Measurements from ENCODE around the gene APOBEC3A. TPM values are rescaled to one million over a fixed set of nuclear protein-coding genes. Genes with fewer than 3 reads are reported as not detected.

The APOBEC3A gene
- total and polyA plus RNA-seq, 9 donors: 0.10 to 1.2 (median 0.64) TPM; not detected in 4

GRCh38 chr22:38938221-38938620 is 19.2 kb upstream of the APOBEC3A start:
- H3K36me3 ChIP-seq: no peaks in the 10 kb centered on the region
- peak in 1 of 5 donors; percentile 29 for DNase-seq
- H3K27ac ChIP-seq: no peak overlapping the region
- TF ChIP-seq CTCF (IDR thresholded peaks at IDR 0.05) (no peak), POLR2A (IDR thresholded peaks at IDR 0.05) (no peak), EP300 (IDR thresholded peaks at IDR 0.05) (no peak)
- intact Hi-C loops (cut with DNase I): loop anchor here in 1 of 4 donors (5.0 kb wide), 1 partner anchor 56 kb away; no protein-coding TSS in a partner anchor
- 45 to 64% (median 50%) methylated on average over 11 of the region's 11 CpGs for WGBS, 3 donors
- H3K4me3 ChIP-seq: no peak overlapping the region
- no peaks in the 10 kb centered on the region for H3K9me3 ChIP-seq
- H3K27me3 ChIP-seq: no peaks in the 10 kb centered on the region
- H3K4me1 ChIP-seq (ENCODE audit: insufficient read depth): no peaks in the 10 kb centered on the region

GRCh38 chr22:38938925-38939324 is 18.5 kb upstream of the APOBEC3A start:
- 67 to 76% (median 73%) methylated on average over 7 of the region's 7 CpGs for WGBS, 3 donors
- no peak for TF ChIP-seq EP300 (IDR thresholded peaks at IDR 0.05)
- TF ChIP-seq POLR2A (IDR thresholded peaks at IDR 0.05): no peak
- TF ChIP-seq CTCF (IDR thresholded peaks at IDR 0.05): no peak
- H3K36me3 ChIP-seq: no peaks in the 10 kb centered on the region

GRCh38 chr22:38940811-38941384 is 16.5 kb upstream of the APOBEC3A start:
- no peaks in the 10 kb centered on the region for H3K9me3 ChIP-seq
- DNase-seq: no peak
- TF ChIP-seq CTCF (IDR thresholded peaks at IDR 0.05): no peak
- no peak for TF ChIP-seq EP300 (IDR thresholded peaks at IDR 0.05)
- TF ChIP-seq POLR2A (IDR thresholded peaks at IDR 0.05): no peak
- H3K4me1 ChIP-seq (ENCODE audit: insufficient read depth): no peaks in the 10 kb centered on the region
- WGBS, 3 donors: 80 to 88% (median 81%) methylated on average over 6 of the region's 6 CpGs
- no peaks in the 10 kb centered on the region for H3K36me3 ChIP-seq
- intact Hi-C loops (cut with DNase I): no loop called here
- no peak overlapping the region for H3K4me3 ChIP-seq
- no peaks in the 10 kb centered on the region for H3K27me3 ChIP-seq
- no peak overlapping the region for H3K27ac ChIP-seq

More at GRCh38 chr22:38938925-38939324, 18.5 kb upstream of the APOBEC3A start:
- no peak overlapping the region for H3K4me3 ChIP-seq
- no peak overlapping the region for H3K27ac ChIP-seq
- H3K9me3 ChIP-seq: no peaks in the 10 kb centered on the region
- H3K4me1 ChIP-seq (ENCODE audit: insufficient read depth): no peaks in the 10 kb centered on the region
- H3K27me3 ChIP-seq: no peaks in the 10 kb centered on the region
- intact Hi-C loops (cut with DNase I): loop anchor here in 1 of 4 donors (5.0 kb wide), 1 partner anchor 57 kb away; no protein-coding TSS in a partner anchor
- DNase-seq: no peak

- TF ChIP-seq POLR2A (IDR thresholded peaks at IDR 0.05) (no peak), CTCF (IDR thresholded peaks at IDR 0.05) (no peak), EP300 (IDR thresholded peaks at IDR 0.05) (no peak)
- Histone ChIP-seq H3K27ac (no peak overlapping the region), H3K36me3 (no peaks in the 10 kb centered on the region), H3K4me3 (no peak overlapping the region), H3K4me1 (ENCODE audit: insufficient read depth) (no peaks in the 10 kb centered on the region), H3K9me3 (no peaks in the 10 kb centered on the region), H3K27me3 (no peaks in the 10 kb centered on the region)
- intact Hi-C loops (cut with DNase I): no loop called here
- DNase-seq: peak in 1 of 5 donors; percentile 21
- 67 to 75% (median 71%) methylated on average over 13 of the region's 13 CpGs for WGBS, 3 donors
Observed at GRCh38 chr22:38941488-38941987, 15.9 kb upstream of the APOBEC3A start.
